MG63 (cell line): ENCODE data around the gene CSMD2. TPM values are rescaled to one million over a fixed set of nuclear protein-coding genes. Genes with fewer than 3 reads are reported as not detected.

Experiments
- DNase-seq: peaks from one replicate; pipeline ENCODE4 v3.0.0-alpha.2; 2020
- H3K27me3 ChIP-seq: fragments of 250-450 bp; sonication (Bioruptor Pico); 2 replicates; pipeline ENCODE4 v1.5.1; 2020; ENCODE audit warnings: mild to moderate bottlenecking, moderate library complexity
- H3K36me3 ChIP-seq: fragments of 250-450 bp; sonication (Bioruptor Pico); 2 replicates; pipeline ENCODE4 v1.5.1; 2020; ENCODE audit warnings: mild to moderate bottlenecking, moderate library complexity
- H3K4me3 ChIP-seq: fragments of 250-450 bp; sonication (Bioruptor Pico); 2 replicates; pipeline ENCODE4 v1.5.1; 2020; ENCODE audit warnings: mild to moderate bottlenecking, moderate library complexity
- H3K9me3 ChIP-seq: fragments of 250-450 bp; sonication (Bioruptor Pico); 2 replicates; pipeline ENCODE4 v1.5.1; 2020; ENCODE audit warnings: mild to moderate bottlenecking, moderate library complexity
- total RNA-seq: library from RNA; depleted of rRNA; stranded (reverse); fragments of >200 nt; shearing (Covaris generic); gene quantifications from 2 replicates; pipeline ENCODE4 v1.2.3, GENCODE V29; 2014; ENCODE audit warnings: low replicate concordance

CSMD2 gene
- total RNA-seq, 1 experiment from 2014 or later: not detected

DNA sequence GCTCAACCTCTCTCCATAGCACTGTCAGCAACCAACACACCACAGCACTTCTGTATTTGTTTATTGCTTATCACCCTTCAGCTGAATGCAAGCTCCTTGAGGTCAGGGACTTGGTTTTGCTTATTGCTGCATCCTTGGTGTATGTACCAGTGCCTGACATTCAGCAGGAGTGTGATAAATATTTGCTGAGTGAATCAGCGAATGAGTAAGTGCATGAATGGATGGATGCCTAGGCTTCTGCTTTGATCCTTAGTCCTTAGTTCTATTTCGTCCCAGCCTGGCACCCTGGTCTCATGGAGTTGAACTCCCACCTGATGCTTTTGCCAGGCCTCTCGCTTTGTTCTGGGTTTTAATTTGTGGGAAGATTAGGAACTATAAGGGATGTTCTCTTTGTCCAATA is 604.4 kb downstream of the CSMD2 start:
- Histone ChIP-seq H3K9me3 (no peaks in the 10 kb centered on the region), H3K27me3 (no peaks in the 10 kb centered on the region; the same call in 1 of the 2 replicates), H3K36me3 (no peaks in the 10 kb centered on the region), H3K4me3 (no peak overlapping the region)
- peak; percentile 9 for DNase-seq

DNA sequence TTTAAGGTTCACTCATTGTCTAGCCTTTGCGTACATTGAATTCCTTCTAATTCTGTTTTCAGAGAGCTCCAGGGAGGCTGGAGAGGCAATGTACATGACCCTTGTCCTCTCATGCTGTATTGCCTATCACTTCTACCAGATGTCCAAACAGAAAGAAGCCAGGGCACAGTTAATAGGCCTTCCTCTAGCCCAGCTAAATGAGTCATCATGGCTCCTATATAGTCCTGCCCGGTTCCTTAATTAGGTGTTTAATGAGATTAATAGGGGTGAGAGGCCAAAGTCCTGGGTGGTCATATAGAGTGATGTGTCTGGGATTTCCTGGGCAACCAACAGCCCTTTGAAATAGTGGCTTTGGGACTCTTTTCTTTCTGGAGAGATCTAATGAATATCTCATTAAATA is 616.3 kb downstream of the CSMD2 start:
- no peaks in the 10 kb centered on the region for H3K9me3 ChIP-seq
- DNase-seq: no peak
- no peaks in the 10 kb centered on the region for H3K36me3 ChIP-seq
- no peak overlapping the region for H3K4me3 ChIP-seq
- no peaks in the 10 kb centered on the region for H3K27me3 ChIP-seq

DNA sequence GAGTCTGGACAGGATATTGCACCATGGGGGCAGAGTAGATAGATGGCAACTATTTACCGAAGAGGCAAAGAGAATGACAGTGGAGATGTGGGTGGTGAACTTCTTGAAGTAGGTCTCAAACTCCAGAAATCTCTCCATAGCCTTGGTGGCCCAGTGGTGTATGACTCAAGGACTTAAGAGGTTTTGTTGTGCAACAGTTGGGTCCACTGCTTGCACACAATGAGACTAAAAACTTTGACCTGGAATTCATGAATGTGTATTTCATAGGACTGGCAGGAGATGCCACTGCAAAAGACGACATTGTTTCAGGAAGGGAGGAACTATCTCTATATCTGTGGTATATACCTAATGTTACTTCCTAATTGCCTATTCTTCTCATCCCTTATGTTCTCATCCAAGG is 616.7 kb downstream of the CSMD2 start:
- no peaks in the 10 kb centered on the region for H3K9me3 ChIP-seq
- H3K36me3 ChIP-seq: no peaks in the 10 kb centered on the region
- H3K27me3 ChIP-seq: no peaks in the 10 kb centered on the region
- DNase-seq: no peak
- no peak overlapping the region for H3K4me3 ChIP-seq

DNA sequence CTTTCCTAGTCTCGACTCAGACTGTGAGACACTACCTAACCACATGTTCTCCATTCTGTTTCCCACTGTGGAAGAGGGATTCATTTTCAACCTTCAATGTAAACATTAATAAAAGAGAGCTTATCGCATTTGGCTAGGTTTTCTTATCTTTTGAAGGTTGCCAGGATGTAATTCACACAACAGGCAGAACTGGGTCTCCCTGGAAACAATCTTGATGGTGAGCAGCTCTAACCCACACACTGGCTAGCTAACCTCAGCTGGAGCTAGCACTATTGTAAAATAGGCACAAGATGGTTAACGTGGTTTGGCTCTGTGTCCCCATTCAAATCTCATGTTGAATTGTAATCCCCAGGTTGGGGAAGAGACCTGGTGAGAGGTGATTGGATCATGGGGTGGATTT is 617.5 kb downstream of the CSMD2 start:
- DNase-seq: no peak

DNA sequence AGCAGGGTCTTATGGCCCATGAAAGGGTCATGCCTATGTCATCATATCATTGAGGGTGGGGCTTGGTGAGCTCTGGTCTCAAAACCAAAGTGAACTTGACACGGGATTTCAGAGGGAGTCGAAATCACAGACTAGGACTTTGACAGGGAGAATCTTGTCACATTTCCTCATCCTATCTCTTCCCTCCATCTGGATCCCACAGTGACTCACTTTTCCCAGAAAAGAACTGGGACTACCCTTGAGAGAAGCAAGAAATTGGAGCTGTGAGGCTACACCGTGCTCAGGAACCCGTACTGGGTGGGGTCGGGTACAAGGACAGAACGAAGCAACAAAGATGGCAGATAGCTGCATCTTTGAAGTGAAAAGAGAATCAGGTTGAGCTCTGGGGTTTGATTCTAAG is 623.1 kb downstream of the CSMD2 start:
- no peak overlapping the region for H3K4me3 ChIP-seq
- no peaks in the 10 kb centered on the region for H3K36me3 ChIP-seq
- no peaks in the 10 kb centered on the region for H3K9me3 ChIP-seq
- H3K27me3 ChIP-seq: no peaks in the 10 kb centered on the region
- no peak for DNase-seq

More for the DNA sequence above, 617.5 kb downstream of the CSMD2 start:
- Histone ChIP-seq H3K36me3 (no peaks in the 10 kb centered on the region), H3K4me3 (no peak overlapping the region), H3K9me3 (no peaks in the 10 kb centered on the region), H3K27me3 (no peaks in the 10 kb centered on the region)

DNA sequence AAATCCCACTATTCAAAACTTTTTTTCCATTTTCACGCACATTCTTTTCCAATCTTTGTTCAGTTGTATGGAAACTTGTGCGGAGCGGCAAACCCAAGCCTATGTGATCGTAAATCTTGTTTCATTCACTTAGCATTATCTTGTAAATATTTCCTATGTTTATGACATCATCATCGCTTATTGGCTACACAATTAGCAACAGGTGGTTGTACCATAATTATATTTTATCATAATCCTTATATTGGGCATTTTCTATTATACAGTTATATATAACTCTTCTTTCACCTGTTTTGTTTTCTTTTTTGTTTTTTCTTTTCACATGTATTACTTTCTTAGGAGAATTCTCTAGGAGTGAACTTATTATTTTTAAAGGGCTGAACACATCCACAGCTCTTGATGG is 627.1 kb downstream of the CSMD2 start:
- Histone ChIP-seq H3K27me3 (no peaks in the 10 kb centered on the region), H3K9me3 (no peaks in the 10 kb centered on the region), H3K36me3 (no peaks in the 10 kb centered on the region), H3K4me3 (no peak overlapping the region)
- no peak for DNase-seq

DNA sequence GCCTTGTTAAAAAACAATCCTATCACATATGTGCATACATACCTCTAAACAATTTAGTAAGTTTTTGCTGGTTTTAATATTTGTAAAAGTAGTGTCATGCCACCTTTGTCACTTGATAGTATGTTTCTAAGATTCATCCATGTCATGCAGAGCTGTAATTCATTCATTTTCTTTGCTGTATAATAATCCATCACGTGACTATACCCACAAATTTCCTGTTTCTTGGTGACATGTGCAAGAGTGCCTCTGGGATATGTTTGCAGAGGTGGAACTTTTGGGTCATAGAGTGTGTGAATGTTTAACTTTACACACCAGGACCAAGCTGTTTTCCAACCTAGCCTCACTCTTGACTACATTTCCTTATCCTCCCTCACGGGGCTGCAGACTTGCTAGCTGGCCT is 629.7 kb downstream of the CSMD2 start:
- Histone ChIP-seq H3K27me3 (peaks cover under 1% of the 10 kb centered on the region; the same call in 1 of the 2 replicates), H3K4me3 (no peak overlapping the region), H3K36me3 (no peaks in the 10 kb centered on the region), H3K9me3 (no peaks in the 10 kb centered on the region)
- DNase-seq: no peak

DNA sequence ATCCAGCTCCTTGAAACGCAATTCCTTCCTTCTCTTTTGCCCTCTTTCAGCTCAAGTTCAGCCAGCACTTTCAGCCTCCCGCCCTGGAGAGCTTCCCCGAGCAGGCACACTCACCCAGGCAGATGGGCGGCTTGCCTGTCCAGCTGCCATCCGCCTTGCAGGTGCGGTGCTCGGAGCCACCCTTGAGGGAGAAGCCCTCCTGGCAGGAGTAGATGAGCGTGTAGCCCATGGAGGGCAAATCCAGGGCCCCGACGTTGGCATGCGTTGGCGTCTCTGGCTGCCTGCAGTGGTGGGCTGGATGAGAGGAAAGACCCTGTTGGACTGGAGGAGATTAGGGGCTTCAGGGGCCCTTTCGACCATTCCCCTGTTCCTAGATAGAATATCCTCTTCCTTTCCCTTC is 632.1 kb downstream of the CSMD2 start:
- Histone ChIP-seq H3K4me3 (no peak overlapping the region), H3K27me3 (peaks cover 8% of the 10 kb centered on the region; the same call in 1 of the 2 replicates), H3K36me3 (no peaks in the 10 kb centered on the region), H3K9me3 (no peaks in the 10 kb centered on the region)
- DNase-seq: no peak

DNA sequence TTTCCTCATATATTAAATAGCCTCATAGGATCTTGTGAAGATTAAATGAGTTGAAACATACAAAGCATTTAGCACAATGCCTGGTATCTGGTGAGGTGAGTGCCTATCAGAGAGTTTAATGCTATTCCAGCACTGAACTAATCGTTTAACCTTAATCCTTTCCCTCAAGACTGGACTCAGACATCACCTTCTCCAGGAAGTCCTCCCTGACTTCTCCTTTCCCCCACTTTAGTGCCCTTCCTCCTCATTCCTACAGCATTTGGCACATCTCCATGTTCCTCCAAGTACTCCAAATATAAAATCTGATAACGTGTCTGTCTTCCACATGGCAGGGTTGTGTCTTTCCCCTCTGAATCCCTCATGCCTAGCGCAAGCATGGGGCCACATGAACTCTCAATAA is 632.8 kb downstream of the CSMD2 start:
- Histone ChIP-seq H3K9me3 (no peaks in the 10 kb centered on the region), H3K36me3 (no peaks in the 10 kb centered on the region), H3K27me3 (peaks cover 8% of the 10 kb centered on the region; the same call in 1 of the 2 replicates), H3K4me3 (no peak overlapping the region)
- DNase-seq: no peak

DNA sequence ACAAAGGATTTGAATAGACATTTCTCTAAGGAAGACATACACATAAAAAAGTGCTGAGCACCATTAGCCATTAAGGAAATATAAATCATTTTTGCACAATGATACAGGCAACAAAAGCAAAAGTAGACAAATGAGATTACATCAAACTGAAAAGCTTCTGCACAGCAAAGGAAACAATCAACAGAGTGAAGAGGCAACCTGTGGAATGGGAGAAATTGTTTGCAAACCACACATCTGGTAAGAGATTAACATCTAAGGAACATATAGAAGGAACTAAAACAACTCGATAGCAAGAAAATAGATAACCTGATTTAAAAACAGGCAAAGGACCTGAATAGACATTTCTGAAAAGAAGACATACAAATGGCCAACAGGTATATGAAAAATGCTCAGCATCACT is 635.1 kb downstream of the CSMD2 start:
- no peak for DNase-seq
- Histone ChIP-seq H3K27me3 (peaks cover 8% of the 10 kb centered on the region; the same call in 1 of the 2 replicates), H3K36me3 (no peaks in the 10 kb centered on the region), H3K9me3 (no peaks in the 10 kb centered on the region), H3K4me3 (no peak overlapping the region)

DNA sequence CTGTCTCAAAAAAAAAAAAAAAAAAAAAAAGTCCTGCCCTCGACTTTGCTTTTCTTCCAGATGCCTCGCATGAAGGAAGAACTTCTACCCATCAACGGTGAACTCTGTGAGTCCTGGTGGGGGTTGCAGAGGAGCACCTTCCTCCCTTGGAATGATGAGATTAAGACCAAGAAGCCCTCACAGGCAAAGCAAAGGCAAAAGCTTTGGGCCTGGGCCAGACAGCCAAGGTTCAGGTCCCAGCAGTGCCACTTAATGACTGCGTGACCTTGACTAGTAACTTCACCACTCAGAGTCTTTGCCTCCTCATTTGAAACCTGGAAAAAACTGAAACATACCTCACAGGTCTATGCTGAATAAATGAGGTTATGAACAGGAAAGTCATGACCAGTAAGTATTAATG is 637.1 kb downstream of the CSMD2 start:
- no peaks in the 10 kb centered on the region for H3K36me3 ChIP-seq
- H3K27me3 ChIP-seq: peaks cover 8% of the 10 kb centered on the region; the same call in 1 of the 2 replicates
- H3K9me3 ChIP-seq: no peaks in the 10 kb centered on the region
- no peak for DNase-seq
- H3K4me3 ChIP-seq: no peak overlapping the region

DNA sequence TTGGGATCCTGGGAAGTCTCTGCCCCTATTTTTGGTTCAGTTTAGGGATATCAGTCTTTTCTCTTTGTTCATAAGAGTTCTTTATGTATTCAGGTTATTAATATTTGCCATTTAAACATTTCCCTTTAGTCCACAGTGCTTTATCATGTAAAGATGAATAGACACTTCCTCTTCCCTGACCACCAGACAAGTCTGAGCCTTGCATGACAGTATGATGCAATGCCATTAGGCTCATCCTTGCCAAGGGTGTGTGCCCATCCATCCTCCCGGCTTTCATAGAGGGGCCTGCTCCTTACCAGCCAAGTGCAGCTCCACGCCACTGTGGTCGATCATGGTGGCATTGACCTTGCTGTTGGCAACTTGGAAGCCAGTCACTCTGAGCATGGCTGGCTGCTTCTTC is 640.4 kb downstream of the CSMD2 start:
- Histone ChIP-seq H3K27me3 (0 out of 2 replicates have a peak, but pooled peaks cover 2% of the 10 kb centered on the region), H3K9me3 (no peaks in the 10 kb centered on the region), H3K36me3 (no peaks in the 10 kb centered on the region), H3K4me3 (no peak overlapping the region)
- DNase-seq: no peak

DNA sequence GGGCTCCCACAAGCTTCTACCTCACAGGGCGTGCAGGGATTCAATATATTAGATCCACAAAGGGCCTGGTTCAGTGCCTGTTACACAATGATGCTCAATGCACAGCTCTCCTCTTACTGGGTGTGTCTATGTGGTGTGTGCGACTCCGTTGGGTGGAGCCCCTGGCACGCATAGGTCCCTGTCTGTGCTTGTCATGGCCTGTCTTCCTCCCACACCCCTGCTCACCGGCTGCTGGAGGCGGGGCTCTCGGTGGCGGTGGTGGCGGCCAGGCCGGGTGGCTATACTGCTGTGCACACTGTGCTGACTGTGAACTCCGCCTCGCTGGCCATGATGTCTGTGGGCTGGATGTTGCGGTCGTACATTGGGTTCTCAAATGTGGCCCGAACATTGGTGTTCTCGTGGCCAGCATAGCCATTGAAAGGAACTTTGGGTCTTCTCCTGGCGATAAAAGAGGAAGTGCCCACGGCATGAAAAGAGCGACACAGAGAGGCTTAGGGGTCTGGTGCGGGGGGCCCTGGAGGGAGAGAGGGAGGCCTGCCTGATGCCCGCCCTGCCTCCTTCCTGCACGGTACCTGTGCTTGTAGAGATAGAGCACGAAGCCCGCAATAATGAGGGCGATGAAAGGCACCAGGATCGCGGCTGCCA is 645.7 kb downstream of the CSMD2 start:
- no peak overlapping the region for H3K4me3 ChIP-seq

DNA sequence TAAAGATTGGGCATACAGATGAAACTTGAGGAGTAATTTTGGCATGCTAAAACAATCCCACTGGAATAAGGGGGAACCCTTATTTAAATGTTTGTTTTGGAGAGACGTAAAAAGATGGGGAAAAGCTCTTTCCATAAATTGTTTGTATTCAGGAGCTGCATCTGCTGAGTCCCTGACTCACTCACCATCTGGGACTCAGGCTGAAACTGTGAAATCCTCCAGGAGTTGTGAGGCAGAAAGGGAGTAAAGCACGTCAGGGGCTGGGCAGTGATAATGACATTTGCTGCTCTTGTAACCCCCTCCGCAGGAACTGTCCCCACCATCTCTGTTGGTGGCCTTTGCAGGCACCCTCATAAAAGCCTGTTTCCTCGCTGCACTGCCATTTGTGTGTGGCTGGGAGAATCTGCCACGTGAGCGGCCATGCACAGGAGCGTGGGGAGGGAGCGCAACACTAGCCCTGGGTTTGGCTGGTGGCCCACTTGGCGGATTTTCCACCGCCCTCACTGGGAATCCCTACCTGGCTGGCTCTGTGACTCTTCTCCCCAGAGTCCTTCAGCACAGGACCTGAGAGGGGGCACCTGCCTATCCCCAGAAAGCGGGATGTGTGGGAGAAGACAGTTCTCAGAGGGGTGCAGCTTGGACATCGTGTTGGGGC is 647.3 kb downstream of the CSMD2 start:
- Histone ChIP-seq H3K27me3 (no peaks in the 10 kb centered on the region), H3K9me3 (no peaks in the 10 kb centered on the region), H3K4me3 (no peak overlapping the region), H3K36me3 (no peaks in the 10 kb centered on the region)
- peak; percentile 39 for DNase-seq

More for the DNA sequence above, 645.7 kb downstream of the CSMD2 start:
- DNase-seq: no peak
- Histone ChIP-seq H3K27me3 (no peaks in the 10 kb centered on the region), H3K36me3 (no peaks in the 10 kb centered on the region), H3K9me3 (no peaks in the 10 kb centered on the region)

DNA sequence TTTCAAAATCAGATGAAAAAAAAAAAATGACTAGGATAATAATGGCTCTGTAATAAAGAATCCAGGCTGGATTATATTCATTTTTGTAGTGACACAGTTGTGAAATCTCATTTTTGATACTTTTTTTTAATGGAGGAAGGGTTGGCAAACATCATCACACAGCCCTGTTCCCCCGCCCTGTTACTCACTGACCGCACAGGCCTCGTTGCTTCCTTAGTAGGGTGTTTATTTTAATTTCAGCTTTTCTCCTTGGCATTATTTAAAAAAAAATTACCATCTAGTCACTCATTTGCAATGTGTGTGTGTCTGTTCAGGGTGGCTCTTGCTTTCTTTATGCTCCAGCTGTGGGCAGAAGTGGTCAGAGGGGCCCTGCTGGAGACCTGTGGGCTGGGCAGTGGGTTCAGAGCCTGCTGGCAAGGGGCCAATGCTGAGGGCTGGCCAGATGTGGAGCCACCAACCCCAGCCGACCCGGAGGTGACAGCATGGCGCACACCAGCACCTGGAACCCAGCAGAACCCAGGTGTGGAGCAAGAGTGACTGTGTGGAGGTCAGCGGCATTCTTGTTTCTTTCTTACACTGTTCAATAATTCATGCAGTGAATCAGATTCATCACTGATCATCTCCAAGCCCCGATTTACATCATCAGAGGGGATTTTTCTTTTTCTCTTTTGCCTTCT is 648.0 kb downstream of the CSMD2 start:
- peak; percentile 53 for DNase-seq
- no peak overlapping the region for H3K4me3 ChIP-seq
- no peaks in the 10 kb centered on the region for H3K36me3 ChIP-seq
- H3K9me3 ChIP-seq: no peaks in the 10 kb centered on the region
- H3K27me3 ChIP-seq: no peaks in the 10 kb centered on the region

DNA sequence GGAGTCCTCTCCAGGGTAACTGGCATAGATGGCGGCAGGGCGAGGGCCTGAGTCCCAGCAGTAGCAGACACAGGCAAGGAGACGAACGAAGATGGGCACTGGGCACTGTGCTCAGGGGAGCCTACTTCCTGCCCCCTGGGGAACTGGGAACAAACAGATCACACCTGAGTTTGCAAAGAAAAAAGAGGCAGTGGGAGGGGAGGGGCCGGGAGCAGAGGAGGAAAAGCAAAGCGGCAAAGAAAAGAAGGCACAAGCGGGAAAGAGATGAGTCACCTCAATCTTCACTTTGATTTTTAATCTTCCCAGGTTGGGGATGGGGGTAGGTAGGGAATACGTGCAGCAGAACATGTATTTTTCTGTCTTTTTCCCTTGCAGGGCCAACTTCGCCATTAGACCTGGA is 648.6 kb downstream of the CSMD2 start:
- Histone ChIP-seq H3K9me3 (no peaks in the 10 kb centered on the region), H3K4me3 (no peak overlapping the region), H3K27me3 (no peaks in the 10 kb centered on the region), H3K36me3 (no peaks in the 10 kb centered on the region)
- no peak for DNase-seq

DNA sequence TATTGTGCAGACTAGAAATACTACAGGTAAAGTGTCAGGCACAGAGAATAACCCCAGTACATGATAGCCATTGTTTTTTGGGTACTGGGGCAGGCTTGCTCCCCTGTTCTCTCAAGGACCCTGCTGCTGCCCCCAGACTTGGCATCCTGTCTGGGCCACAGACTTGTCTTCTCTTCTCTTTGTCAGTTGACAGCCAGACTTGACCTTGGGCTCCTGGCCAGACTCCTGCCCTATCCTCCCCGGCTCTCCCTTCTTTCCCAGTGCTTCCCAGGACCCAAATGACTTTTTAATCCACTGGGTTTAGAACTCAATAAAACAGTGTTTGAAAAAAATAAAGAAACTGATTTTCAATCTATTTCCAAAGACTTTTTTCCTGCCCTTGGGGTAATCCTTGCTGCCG is 649.4 kb downstream of the CSMD2 start:
- H3K36me3 ChIP-seq: no peaks in the 10 kb centered on the region
- DNase-seq: no peak
- H3K9me3 ChIP-seq: no peaks in the 10 kb centered on the region
- no peak overlapping the region for H3K4me3 ChIP-seq
- H3K27me3 ChIP-seq: no peaks in the 10 kb centered on the region

DNA sequence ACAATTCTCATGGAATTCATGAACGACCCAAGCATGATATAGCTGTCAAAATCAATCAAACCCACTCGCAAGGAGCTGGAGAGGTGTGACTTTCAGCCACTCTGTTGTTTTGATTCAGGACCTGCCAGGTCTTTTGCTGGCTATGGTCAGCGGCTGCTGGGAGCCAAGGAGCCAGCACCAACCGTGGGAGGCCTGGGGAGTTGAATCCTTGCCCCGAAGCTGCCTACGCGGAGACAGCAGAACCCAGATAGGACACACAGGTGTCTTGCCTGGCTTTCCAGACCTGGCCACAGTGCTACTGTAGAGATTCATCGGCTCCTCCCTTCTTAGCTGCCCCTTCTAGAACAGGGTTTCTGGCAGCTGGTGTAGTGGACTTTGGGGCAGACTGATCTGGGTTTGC is 649.9 kb downstream of the CSMD2 start:
- Histone ChIP-seq H3K36me3 (no peaks in the 10 kb centered on the region), H3K4me3 (no peak overlapping the region), H3K27me3 (no peaks in the 10 kb centered on the region), H3K9me3 (no peaks in the 10 kb centered on the region)
- DNase-seq: no peak
